GM18909 (cell line): ENCODE results near the gene MEGF10.
"Not testable (repeated sequence)": the region's sequence is repeated elsewhere in the genome, so short reads cannot be mapped to it uniquely, and the experiment has no call there.

ENCODE experiments used
- ATAC-seq: cut with Tn5 transposase; IDR thresholded peaks from one replicate; pipeline ENCODE4 v1.9.1; 2021; ENCODE audit warnings: mild to moderate bottlenecking; ENCODE audit not compliant: unreplicated experiment, poor library complexity

The MEGF10 gene

GRCh38 chr5:127297348-127298035, 6.9 kb downstream of the MEGF10 start:
- ATAC-seq = no peak

DNA sequence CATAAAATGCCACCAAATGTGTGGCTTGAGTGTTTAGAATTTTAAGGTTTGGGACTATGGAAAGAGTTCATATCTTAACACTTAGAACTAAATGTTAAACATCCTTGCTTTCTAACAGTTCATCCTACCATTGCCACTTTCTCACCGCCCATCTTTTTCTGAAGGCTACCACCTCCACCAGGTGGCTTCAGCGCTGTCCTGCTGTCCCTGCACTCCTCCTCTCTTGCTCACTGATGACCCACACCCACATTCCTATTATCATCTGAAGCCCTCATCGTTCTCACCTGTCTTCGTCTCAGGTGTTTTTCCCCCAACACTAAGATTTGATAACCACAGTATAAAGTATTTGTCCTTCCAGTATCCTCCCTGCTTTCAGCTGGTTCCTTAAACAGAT, 7.4 kb downstream of the MEGF10 start:
- ATAC-seq = no peak

- ATAC-seq = no peak
These were observed 8.1 kb downstream of the MEGF10 start for GRCh38 chr5:127298656-127299055.

- ATAC-seq = no peak
These were observed 9.1 kb downstream of the MEGF10 start for GRCh38 chr5:127299678-127300077.

DNA sequence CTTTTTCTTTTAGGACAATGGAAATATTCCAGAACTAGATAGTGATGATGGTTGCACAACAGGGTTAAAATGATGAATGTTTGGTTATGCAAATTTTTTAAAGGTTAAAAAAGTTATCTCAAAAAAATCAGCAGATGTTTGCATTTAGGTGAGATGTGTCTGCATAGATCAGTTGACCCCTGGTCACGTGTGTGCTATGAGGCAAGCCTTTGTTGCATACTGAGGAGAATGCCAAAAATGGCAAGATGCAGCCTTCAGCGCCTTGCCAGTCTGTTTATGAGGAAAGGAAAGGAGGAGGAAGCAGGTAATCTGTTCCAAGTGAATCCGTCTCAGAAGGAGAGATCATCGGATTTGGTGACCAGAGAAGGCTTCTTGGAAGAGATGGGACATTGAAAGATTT, 11.9 kb downstream of the MEGF10 start:
- no peak for ATAC-seq

DNA sequence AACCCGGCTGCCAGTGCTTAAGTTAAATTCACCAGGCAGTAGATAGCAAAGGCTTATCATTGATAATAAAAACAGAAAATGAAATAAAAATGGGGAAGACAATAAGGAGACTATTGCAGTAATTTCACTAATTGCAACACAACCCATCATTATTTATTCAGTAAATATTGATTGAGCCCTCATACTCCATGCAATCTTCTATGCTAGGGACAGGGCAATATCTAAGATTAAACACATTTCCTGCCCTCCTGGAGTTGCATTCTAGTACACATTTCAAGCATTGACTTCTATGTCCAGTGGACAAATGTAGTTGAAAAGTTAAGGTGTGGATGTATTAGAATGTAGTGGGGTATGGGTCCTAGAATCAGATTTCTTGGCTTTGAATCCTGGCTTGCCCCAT, 12.8 kb downstream of the MEGF10 start:
- no peak for ATAC-seq

GRCh38 chr5:127305493-127305892, 14.9 kb downstream of the MEGF10 start:
- ATAC-seq = no peak

GRCh38 chr5:127306036-127306435, 15.4 kb downstream of the MEGF10 start:
- ATAC-seq = no peak

- ATAC-seq = no peak
These were observed 16.1 kb downstream of the MEGF10 start for GRCh38 chr5:127306647-127307046.

- ATAC-seq = no peak
These were observed 17.3 kb downstream of the MEGF10 start for GRCh38 chr5:127307868-127308267.

DNA sequence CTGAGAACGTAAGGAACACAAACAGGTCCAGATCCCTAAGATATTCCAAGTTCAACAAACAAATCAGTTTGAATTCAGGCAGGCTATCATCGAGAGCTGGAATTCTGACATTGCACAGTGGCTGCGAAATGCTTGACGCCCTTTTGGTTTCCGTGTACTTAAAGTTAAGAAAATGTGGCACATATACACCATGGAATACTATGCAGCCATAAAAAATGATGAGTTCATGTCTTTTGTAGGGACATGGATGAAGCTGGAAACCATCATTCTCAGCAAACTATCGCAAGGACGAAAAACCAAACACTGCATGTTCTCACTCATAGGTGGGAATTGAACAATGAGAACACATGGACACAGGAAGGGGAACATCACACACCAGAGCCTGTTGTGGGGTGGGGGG, 17.7 kb downstream of the MEGF10 start:
- ATAC-seq = not testable (repeated sequence)

DNA sequence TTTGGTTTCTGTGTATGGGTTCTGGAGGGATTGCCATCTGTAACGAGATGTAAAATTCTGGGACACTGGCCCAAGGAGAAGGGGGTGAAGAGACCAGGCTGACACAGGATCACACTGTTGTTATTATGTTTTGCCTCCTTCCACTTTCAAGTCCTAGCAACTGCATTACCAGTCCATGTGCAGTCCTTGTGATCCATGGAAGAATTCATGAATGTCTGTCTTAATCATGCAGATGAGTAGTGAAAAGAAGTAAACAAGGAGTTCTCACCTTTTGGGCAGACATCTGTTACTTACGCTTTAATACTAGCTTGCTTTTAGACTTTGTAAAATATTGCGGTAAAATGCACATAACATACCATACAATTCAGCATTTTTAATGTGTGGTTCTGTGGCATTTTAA, 18.3 kb downstream of the MEGF10 start:
- ATAC-seq = no peak

GRCh38 chr5:127311349-127311748, 20.8 kb downstream of the MEGF10 start:
- no peak for ATAC-seq

DNA sequence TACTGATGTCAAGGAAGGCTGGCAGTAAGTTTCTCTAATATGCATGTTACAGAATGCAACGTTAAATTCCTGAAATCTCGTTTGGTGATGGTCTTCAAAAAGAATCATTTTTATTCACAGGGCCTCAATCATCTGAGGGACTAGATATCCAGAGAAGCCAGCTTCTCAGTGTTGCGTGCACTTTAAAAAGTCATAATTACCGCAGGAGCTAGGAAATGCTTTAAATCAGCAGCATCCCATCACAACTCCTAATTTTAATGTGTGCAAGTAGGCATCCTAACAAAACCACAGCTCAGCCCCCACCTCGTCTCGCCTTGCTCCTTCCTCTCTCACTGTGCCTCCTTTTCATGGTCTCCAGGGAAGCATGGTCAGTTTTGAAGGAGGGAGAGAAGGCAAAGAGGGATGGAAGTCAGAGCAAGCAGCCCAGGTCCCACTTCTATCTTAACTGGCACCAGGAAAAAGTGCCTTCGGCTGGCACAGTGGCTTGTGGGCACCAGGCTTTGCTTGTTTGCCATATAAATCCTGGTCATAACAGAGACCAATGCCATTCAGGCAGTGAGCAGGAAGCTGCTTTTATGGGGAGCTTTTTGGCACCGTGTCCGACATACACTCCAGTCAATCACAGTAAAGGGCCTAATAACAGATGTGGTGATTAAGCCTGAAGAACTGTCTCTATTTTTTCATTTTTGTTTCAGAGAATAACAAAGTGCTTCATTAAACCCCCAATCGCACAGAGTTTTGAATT, 21.4 kb downstream of the MEGF10 start:
- no peak for ATAC-seq

- no peak for ATAC-seq
These were observed 22.8 kb downstream of the MEGF10 start for GRCh38 chr5:127313379-127313778.

DNA sequence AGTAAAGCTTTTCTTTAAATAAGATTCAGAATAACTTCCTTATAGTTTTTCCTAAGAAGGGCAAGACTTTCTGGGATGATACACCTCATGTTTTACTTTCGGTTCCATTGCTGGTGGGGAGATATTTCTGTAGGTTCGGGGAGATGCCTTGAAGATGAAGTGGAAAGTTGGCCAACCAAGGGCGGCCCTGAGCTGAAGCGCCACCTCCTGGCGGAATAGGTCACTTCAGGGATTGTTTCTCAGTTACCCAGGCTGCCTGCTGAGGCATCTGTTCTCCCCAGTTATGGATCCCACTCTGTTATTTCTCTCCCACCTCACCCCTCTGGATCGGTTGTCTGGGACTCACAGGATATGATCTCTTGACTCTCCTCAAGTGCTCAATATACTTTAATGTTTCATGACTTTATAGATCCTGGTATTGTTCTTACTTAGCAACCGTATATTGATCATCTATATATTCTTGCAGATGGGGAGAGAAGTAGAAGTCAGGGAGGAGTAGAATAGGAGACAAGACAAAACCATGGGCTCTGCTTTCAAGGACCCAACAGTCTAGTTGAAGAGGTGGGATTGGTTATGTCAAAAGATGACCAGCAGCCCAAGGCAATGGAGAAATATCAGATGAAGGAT, 23.4 kb downstream of the MEGF10 start:
- ATAC-seq = peak; percentile 95

DNA sequence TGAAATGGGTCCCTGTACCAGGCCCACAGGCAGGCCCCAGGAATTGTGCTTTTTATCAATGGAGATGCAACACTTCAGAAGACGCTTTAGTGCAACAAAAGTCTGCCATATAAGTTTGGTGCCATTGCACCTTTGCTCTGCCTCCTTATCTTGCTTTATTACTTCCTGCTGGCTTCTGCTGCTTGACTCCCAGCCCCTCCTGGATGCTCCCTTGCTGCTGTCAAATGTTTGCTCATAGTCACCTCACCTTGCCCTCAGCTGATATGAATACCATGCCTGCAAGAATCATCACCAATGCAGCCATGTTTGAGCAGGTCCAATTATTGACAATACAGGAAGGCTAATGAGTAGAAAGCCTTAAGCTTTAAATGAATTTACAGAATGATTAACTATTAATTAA, 25.4 kb downstream of the MEGF10 start:
- no peak for ATAC-seq

- ATAC-seq = not testable (repeated sequence)
These were observed 26.8 kb downstream of the MEGF10 start for GRCh38 chr5:127317385-127317784.

DNA sequence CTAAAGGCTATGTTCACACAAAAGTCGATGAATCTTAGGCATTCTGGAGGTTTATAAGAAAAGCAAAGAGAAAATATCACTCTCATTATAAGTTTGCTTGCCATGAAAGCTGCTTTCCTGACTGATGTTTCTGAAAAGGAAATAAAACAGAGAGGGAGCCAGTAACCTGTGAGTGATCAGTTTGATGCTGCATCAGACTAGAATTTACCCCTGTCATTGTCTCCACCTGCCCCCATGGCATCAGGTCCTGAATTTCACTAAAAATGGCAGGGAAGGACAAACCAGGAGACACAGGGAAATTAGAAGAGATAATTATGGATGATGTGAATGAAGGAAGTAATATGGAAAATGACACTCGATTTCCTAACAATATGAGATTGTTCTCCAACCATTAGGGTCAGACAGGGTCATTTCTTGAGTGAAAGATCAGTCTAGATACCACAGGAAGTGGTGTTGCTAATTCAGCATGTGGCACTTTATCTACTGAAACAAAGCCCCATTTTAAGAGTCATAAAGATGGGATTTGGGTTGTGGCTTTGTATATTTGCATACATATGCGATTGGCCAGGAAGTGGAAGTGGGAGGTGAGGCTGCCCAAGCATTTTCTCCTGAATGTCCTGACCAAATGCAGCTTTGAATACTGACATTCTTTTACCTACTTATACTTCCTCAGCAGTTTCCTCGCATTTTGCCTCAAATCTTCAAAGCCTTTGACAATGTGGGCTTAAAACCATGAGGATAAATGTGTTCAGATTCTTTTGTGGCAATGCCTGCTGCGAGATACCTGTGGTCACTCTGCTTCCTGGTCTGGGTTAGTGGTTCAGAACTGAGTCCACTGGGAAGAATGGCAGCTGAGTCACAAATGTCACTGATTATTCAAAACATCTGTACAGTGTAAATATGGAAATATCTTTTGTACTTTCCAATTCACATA, 29.7 kb downstream of the MEGF10 start:
- ATAC-seq = peak; percentile 98

DNA sequence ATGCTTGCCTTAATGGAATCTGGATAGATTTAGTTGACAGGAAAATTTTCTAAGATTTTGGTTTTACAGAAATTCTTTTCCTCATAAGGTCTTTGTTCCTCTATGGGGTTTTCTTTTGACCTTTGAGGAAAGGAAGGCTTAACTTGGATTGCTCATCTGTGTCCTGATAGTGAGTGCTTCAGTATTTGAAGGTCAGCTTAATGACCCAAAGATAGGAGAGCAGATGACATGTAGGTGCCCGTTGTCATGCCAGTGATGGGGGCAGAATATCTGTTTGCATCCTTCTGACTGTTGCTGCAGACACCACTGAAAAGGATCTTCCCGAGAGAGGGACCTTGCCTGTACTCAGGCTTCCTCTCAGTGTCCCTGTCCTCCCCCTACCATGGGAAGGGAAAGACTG, 30.9 kb downstream of the MEGF10 start:
- ATAC-seq = no peak
